ENCODE measurements around the gene PBRM1. TPM values are rescaled to one million over a fixed set of nuclear protein-coding genes. Genes with fewer than 3 reads are reported as not detected.

PBRM1 gene
- total and polyA plus RNA-seq, 2 of the 13 experiments (the other 11 are each of a cell fraction or from before 2014, with no cell fraction given), result 10.9 to 33.2 TPM

DNA sequence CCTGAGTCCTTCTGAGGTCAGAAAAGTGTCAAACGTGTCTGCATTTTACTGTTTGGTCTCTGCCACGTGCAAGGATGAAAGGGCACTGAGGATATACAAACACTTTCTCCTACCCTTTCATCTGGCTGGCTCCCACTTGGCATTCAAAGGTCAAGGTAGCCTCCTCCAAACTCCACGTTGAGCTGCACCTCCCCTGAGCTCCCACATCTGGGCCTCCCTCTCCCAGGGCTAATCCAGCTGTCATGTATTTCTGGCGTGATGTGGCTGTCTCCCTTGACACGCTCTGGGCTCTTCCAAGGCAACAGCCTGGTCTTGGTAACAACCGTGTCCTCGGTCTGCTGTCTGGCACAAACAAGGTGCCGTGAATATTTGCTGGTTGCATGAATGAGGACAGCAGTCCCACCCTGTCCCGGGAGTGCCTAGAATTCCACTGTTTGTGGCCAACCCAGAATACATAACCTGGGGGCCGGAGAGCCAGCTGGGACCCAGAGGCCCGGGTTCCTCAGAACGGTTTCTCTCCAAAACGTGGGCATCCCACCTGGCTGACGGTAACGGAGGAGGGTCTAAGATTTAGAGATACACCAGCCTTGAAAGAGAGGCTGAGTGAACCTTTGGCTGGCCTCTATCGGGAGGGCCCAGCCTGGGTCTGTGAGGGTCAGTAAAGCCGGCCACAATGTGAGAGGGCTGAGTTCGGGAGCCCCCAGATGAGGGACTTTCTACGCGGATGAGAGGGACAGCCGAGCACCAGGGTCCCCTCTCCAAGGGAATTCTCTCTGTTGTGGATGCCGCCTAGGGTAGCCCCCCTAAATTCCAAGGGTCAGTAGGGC, 19.1 kb upstream of the PBRM1 start (continued):
- TF ChIP-seq SALL1 (CRISPR knock-in tag; IDR thresholded peaks at IDR 0.05) (peak; percentile 90), KLF16 (CRISPR knock-in tag; IDR thresholded peaks at IDR 0.05) (no peak; a peak in 1 of 4 replicates), ZNF136 (CRISPR knock-in tag; IDR thresholded peaks at IDR 0.05; ENCODE audit: low read depth) (no peak), CREB1 (IDR thresholded peaks at IDR 0.05) (0 out of 2 replicates have a peak, but pooled peaks have one; percentile 14), CREB1 (CRISPR knock-in tag; IDR thresholded peaks at IDR 0.05) (peak; percentile 40; the same call in 1 of the 2 replicates), SRSF4 (IDR thresholded peaks at IDR 0.05; ENCODE audit: low read depth, low read length, poor library complexity, severe bottlenecking) (no peak), ZSCAN21 (CRISPR knock-in tag; IDR thresholded peaks at IDR 0.05; ENCODE audit: borderline replicate concordance) (peak; percentile 76; the same call in 1 of the 2 replicates), CHD2 (IDR thresholded peaks at IDR 0.05; ENCODE audit: low read depth, low read length) (no peak; the same call in 1 of the 2 replicates), FOSL1 (CRISPR knock-in tag; IDR thresholded peaks at IDR 0.05; ENCODE audit: borderline replicate concordance) (no peak), SYNCRIP (IDR thresholded peaks at IDR 0.05; ENCODE audit: insufficient read depth, low read depth, low read length) (no peak), GLI4 (CRISPR knock-in tag; IDR thresholded peaks at IDR 0.05; ENCODE audit: borderline replicate concordance) (no peak), ZNF660 (CRISPR knock-in tag; IDR thresholded peaks at IDR 0.05; ENCODE audit: borderline replicate concordance, low read depth) (no peak), ADNP (CRISPR knock-in tag; IDR thresholded peaks at IDR 0.05) (no peak), GATAD2A (CRISPR knock-in tag; IDR thresholded peaks at IDR 0.05) (peak; percentile 88), ZBTB3 (CRISPR knock-in tag; IDR thresholded peaks at IDR 0.05; ENCODE audit: borderline replicate concordance, low read depth) (peak; percentile 67; the same call in 1 of the 2 replicates), MEIS2 (CRISPR knock-in tag; IDR thresholded peaks at IDR 0.05) (peak; percentile 94), ZSCAN9 (CRISPR knock-in tag; IDR thresholded peaks at IDR 0.05; ENCODE audit: borderline replicate concordance) (peak; percentile 56; the same call in 1 of the 2 replicates), TAF15 (IDR thresholded peaks at IDR 0.05; ENCODE audit: low read depth, low read length, poor library complexity, severe bottlenecking) (no peak), TBX2 (CRISPR knock-in tag; IDR thresholded peaks at IDR 0.05; ENCODE audit: borderline replicate concordance) (peak; percentile 99)
- TF ChIP-seq, protein P1, sequence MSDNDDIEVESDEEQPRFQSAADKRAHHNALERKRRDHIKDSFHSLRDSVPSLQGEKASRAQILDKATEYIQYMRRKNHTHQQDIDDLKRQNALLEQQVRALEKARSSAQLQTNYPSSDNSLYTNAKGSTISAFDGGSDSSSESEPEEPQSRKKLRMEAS (IDR thresholded peaks at IDR 0.05), result peak; percentile 96
- TF ChIP-seq, protein P2, sequence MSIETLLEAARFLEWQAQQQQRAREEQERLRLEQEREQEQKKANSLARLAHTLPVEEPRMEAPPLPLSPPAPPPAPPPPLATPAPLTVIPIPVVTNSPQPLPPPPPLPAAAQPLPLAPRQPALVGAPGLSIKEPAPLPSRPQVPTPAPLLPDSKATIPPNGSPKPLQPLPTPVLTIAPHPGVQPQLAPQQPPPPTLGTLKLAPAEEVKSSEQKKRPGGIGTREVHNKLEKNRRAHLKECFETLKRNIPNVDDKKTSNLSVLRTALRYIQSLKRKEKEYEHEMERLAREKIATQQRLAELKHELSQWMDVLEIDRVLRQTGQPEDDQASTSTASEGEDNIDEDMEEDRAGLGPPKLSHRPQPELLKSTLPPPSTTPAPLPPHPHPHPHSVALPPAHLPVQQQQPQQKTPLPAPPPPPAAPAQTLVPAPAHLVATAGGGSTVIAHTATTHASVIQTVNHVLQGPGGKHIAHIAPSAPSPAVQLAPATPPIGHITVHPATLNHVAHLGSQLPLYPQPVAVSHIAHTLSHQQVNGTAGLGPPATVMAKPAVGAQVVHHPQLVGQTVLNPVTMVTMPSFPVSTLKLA (IDR thresholded peaks at IDR 0.05), result peak; percentile 94
- TF ChIP-seq, protein P3, sequence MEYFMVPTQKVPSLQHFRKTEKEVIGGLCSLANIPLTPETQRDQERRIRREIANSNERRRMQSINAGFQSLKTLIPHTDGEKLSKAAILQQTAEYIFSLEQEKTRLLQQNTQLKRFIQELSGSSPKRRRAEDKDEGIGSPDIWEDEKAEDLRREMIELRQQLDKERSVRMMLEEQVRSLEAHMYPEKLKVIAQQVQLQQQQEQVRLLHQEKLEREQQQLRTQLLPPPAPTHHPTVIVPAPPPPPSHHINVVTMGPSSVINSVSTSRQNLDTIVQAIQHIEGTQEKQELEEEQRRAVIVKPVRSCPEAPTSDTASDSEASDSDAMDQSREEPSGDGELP (IDR thresholded peaks at IDR 0.05; ENCODE audit: borderline replicate concordance, low read depth), result peak; percentile 80; the same call in 1 of the 2 replicates
- TF ChIP-seq, protein P4, sequence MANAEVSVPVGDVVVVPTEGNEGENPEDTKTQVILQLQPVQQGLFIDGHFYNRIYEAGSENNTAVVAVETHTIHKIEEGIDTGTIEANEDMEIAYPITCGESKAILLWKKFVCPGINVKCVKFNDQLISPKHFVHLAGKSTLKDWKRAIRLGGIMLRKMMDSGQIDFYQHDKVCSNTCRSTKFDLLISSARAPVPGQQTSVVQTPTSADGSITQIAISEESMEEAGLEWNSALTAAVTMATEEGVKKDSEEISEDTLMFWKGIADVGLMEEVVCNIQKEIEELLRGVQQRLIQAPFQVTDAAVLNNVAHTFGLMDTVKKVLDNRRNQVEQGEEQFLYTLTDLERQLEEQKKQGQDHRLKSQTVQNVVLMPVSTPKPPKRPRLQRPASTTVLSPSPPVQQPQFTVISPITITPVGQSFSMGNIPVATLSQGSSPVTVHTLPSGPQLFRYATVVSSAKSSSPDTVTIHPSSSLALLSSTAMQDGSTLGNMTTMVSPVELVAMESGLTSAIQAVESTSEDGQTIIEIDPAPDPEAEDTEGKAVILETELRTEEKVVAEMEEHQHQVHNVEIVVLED (CRISPR knock-in tag; IDR thresholded peaks at IDR 0.05; ENCODE audit: borderline replicate concordance), result no peak
